GM12872 (cell line): Measurements from ENCODE around the gene PTPRN2.

ENCODE experiments used
- TF ChIP-seq, protein P1 (sequence below): IDR thresholded peaks from 3 replicates; pipeline ENCODE4 v1.5.1; 2011; ENCODE audit warnings: low read depth, mild to moderate bottlenecking, low read length, moderate library complexity; ENCODE audit not compliant: insufficient read depth

Gene PTPRN2

DNA sequence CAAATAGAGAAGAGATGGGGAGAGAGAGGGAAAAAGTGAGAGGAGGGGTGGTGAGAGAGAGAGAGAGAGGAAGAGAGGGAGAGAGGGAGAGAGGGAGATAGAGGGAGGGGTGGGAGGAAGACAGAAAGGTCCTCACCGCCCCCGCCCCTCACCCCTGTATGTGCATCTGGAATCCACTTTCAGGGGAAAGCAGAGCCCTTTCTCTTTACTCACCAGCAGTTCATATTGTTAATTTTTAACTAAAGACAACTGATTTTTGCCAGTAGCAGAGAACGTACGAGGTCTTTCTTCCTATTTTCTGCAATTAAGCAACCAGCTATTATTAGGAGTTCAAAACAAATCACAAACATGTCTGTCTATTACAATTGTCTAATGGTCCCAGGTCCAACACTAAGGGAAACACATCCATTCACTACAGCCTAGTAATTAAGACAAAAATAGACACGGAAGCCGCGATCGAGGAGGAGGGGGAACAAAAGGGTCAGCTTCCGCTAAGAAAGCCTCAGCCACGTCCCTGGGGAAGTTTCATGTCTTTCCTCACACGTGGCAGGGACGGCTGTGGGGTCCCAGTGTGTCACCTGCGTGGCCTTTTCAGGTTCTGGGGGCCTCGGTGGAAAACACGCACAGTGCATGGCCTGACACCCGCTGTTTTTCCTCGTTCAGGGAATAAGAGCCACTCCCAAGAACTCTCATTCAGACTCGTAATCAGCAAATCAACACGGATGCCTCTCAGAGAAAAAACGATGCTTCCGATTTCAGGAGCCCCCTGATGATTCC lies 572.0 kb downstream of the PTPRN2 start:
- TF ChIP-seq, protein P1, sequence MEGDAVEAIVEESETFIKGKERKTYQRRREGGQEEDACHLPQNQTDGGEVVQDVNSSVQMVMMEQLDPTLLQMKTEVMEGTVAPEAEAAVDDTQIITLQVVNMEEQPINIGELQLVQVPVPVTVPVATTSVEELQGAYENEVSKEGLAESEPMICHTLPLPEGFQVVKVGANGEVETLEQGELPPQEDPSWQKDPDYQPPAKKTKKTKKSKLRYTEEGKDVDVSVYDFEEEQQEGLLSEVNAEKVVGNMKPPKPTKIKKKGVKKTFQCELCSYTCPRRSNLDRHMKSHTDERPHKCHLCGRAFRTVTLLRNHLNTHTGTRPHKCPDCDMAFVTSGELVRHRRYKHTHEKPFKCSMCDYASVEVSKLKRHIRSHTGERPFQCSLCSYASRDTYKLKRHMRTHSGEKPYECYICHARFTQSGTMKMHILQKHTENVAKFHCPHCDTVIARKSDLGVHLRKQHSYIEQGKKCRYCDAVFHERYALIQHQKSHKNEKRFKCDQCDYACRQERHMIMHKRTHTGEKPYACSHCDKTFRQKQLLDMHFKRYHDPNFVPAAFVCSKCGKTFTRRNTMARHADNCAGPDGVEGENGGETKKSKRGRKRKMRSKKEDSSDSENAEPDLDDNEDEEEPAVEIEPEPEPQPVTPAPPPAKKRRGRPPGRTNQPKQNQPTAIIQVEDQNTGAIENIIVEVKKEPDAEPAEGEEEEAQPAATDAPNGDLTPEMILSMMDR, result no peak

DNA sequence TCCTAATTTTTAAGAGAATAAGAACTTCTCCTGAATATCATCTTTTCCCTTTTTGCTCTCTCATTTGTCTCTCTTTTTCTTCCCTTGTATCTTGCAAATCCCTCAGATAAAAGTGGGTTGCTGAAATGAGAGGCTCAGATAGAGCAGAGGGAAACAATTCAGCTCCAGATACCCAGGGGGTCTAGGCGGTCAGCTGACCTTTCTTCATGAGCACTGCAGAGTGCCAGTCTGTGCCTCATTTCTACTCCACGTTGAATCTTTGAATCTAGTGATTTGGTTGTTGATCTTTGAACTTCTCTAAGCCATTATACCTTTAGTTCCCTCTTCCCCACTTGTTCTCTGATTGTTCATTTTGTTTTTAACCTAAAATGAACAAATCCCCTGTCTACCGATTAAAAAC lies 572.6 kb downstream of the PTPRN2 start:
- TF ChIP-seq, protein P1, result no peak

DNA sequence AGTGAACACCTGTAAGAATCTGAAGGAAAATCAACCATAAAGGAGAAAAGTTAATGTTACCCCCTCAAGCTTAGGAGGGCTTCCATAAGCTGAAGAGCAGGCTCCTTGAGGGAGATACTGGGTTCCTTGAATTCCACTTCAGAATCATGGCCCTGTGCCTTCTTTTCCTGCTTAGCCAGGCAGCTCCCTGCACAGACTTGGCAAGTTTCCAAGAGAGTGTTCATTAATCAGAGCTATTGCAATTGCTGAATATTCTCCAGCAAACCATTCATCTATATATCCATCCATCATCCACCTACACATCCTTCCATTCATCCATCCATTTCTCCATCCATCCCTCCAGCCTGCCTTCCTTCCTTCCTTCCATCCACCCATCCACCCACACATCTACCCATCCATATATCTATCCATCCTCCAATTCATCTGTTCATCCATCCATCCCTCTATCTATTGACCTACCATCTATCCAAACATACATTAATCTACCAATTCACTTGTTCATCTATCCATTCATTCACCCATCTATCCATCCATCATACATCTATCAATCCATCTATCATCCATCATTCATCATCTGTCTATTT lies 574.4 kb downstream of the PTPRN2 start:
- TF ChIP-seq, protein P1, result no peak

DNA sequence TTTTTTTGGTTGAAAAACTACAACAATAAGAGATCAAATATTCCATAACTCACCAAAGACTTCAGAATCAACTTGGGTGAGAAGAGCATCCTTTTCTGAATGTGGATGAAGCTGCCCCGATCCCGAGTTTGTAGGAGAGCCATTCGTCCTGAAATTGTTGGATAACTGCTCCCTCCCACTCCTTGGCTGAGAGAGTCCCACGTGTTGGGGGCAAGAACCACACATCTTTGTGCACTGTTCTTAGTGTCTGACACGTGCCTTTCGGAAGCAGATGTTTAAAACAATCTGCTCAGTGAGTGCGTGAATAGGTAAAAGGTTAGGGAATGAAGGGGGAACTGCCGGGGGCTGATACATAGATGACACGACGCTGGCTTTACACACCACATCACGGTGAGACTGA lies 575.7 kb downstream of the PTPRN2 start:
- TF ChIP-seq, protein P1, result no peak

DNA sequence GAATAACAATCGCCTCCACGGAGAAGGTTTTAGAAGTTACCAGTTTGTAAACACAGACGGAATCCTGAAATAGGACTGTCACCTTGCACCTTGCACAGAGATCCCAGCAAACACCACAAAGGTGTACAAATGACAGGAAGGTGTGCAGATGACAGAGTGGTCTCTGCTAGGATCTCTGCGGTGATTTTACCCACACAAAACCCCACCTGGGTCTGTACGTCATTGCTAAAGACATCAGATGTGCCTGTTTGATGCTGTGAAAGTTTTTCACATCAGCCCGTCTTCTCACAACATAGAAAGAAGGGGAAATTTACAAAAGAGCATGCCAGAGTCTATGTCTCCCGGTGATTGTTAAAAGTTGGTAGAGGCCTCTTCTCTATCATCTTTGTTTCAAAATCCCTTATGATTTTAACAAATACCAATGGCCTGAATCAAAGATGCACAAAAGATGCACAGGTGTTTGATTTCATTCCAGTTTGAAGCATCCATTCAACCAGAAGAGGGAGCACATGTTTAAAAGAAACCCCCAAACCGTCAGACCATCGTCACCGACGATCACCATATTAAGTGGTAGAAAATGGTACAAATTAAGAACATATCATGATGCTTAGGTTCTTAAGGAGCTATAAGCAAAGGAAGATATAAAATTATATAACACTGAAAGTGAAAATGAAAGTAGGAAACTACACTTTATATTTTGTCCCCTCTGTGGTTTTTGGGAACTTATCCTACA lies 576.5 kb downstream of the PTPRN2 start:
- TF ChIP-seq, protein P1, result no peak

DNA sequence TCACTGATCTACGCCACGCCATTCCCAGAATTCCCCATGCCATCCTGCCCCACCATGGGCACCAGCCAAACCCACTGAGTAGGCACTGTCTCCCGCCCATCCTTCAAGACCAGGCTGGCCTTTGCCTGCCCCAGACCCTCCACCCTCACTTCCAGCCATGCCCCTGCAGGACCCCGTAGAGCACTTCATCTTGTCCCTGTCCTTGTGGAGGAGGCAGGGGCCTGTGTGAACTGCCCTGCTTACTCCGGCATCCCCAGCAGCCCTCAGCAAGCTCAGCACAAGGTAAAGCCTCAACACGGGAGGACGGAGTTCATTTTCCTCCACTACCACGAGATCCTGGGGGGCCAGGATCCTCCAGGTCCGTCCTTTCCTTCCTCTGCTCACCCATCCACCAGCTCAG lies 577.7 kb downstream of the PTPRN2 start:
- TF ChIP-seq, protein P1, result no peak

DNA sequence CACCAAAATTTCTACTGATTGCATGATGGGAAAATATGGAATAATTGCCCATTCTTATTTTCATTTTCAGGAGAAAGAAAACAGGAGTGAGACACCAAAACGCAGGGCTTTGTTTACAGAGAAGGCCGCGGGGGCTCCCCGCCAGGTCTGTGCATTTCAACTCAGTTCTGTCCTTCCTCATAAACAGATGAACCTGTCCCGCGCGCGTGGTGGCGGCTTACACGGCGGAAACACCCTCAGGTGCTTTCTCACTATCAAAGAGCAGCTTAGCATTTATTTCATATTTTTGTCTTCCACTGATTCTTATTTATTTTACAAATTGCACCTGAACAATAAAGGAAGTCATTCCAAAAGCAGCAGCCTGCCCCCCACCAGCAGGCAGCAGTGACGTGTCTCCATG lies 579.4 kb downstream of the PTPRN2 start:
- TF ChIP-seq, protein P1, result no peak
